ENCODE data around the gene LRRC18.

LRRC18 gene

DNA sequence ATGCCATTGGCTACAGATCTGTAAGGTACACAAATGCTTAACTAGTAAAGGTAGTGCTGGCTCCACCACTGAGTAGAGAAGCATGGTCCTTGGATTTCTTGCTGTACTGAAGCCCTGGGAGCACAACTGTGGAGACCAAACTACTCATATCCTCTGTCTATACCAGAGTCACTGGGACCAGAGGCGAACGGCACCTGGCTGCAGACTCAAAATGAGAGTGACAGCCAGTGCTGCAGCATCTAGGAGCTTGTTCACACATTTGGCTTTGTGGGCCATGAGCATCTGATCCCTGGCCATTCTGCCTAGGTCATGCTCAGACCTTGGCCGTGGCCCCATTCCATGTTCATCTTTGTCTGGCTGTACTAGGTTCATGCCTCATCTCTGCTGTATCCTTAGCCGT is 31.9 kb downstream of the LRRC18 start:
- TF ChIP-seq, protein P1, sequence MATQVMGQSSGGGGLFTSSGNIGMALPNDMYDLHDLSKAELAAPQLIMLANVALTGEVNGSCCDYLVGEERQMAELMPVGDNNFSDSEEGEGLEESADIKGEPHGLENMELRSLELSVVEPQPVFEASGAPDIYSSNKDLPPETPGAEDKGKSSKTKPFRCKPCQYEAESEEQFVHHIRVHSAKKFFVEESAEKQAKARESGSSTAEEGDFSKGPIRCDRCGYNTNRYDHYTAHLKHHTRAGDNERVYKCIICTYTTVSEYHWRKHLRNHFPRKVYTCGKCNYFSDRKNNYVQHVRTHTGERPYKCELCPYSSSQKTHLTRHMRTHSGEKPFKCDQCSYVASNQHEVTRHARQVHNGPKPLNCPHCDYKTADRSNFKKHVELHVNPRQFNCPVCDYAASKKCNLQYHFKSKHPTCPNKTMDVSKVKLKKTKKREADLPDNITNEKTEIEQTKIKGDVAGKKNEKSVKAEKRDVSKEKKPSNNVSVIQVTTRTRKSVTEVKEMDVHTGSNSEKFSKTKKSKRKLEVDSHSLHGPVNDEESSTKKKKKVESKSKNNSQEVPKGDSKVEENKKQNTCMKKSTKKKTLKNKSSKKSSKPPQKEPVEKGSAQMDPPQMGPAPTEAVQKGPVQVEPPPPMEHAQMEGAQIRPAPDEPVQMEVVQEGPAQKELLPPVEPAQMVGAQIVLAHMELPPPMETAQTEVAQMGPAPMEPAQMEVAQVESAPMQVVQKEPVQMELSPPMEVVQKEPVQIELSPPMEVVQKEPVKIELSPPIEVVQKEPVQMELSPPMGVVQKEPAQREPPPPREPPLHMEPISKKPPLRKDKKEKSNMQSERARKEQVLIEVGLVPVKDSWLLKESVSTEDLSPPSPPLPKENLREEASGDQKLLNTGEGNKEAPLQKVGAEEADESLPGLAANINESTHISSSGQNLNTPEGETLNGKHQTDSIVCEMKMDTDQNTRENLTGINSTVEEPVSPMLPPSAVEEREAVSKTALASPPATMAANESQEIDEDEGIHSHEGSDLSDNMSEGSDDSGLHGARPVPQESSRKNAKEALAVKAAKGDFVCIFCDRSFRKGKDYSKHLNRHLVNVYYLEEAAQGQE (IDR thresholded peaks at IDR 0.05; ENCODE audit: insufficient replicate concordance, low read depth), result no peak
- Histone ChIP-seq H3K27me3 (ENCODE audit: insufficient read depth, poor library complexity, severe bottlenecking) (no peaks in the 10 kb centered on the region), H3K4me3 (replicated peaks; ENCODE audit: insufficient read depth, low read length) (no peak overlapping the region), H3K27ac (replicated peaks) (no peak overlapping the region)
- DNase-seq (ENCODE audit: low read depth in 1 of 2, low spot score in 1 of 2), result no peak

- Histone ChIP-seq H3K4me3 (replicated peaks; ENCODE audit: insufficient read depth, low read length) (no peak overlapping the region), H3K27ac (replicated peaks) (no peak overlapping the region), H3K27me3 (ENCODE audit: insufficient read depth, poor library complexity, severe bottlenecking) (no peaks in the 10 kb centered on the region)
- no peak for DNase-seq (ENCODE audit: low read depth in 1 of 2, low spot score in 1 of 2)
- TF ChIP-seq SPI1 (IDR thresholded peaks at IDR 0.05; ENCODE audit: borderline replicate concordance, low read depth), result no peak
- TF ChIP-seq CTCF (IDR thresholded peaks at IDR 0.05; ENCODE audit: insufficient read depth, low read length), result no peak
- no peak for TF ChIP-seq GABPA (IDR thresholded peaks at IDR 0.05; ENCODE audit: low read depth)
- TF ChIP-seq, protein P1 (IDR thresholded peaks at IDR 0.05; ENCODE audit: insufficient replicate concordance, low read depth), result no peak
These were observed 32.8 kb downstream of the LRRC18 start for GRCh38 chr10:48906841-48907240.

- TF ChIP-seq, protein P1 (IDR thresholded peaks at IDR 0.05; ENCODE audit: insufficient replicate concordance, low read depth), result no peak
- TF ChIP-seq CTCF (IDR thresholded peaks at IDR 0.05; ENCODE audit: insufficient read depth, low read length), result no peak
- no peak for TF ChIP-seq GABPA (IDR thresholded peaks at IDR 0.05; ENCODE audit: low read depth)
- no peak for TF ChIP-seq POLR2AphosphoS5 (IDR thresholded peaks at IDR 0.05; ENCODE audit: low read depth)
- no peak for TF ChIP-seq SPI1 (IDR thresholded peaks at IDR 0.05; ENCODE audit: borderline replicate concordance, low read depth)
- H3K27me3 ChIP-seq (ENCODE audit: insufficient read depth, poor library complexity, severe bottlenecking), result no peaks in the 10 kb centered on the region
- H3K4me3 ChIP-seq (replicated peaks; ENCODE audit: insufficient read depth, low read length), result no peak overlapping the region
- H3K27ac ChIP-seq (replicated peaks), result no peak overlapping the region
- no peak for DNase-seq (ENCODE audit: low read depth in 1 of 2, low spot score in 1 of 2)
These were observed 34.3 kb downstream of the LRRC18 start for GRCh38 chr10:48905311-48905710.

DNA sequence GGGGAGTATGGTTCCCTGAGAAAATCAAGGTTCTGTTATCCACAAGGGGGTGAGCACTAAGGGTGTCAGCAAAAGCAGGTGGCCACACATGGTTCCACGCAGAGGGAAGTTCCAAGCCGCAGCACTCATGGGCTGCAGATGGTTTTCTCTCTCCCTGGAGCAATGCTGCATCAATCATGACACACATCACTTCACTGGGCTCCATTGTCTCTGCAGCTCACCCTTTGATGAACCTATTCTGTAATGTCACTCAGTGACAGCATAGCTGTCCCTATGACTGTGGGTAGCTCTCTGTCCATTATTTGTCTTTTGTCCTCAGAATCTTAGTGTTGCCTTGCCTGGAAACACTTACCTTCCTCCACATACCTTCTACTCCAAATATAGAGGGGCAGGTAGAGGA is 34.8 kb downstream of the LRRC18 start:
- H3K27me3 ChIP-seq (ENCODE audit: insufficient read depth, poor library complexity, severe bottlenecking), result no peaks in the 10 kb centered on the region
- H3K27ac ChIP-seq (replicated peaks), result no peak overlapping the region
- DNase-seq (ENCODE audit: low read depth in 1 of 2, low spot score in 1 of 2), result no peak
- no peak overlapping the region for H3K4me3 ChIP-seq (replicated peaks; ENCODE audit: insufficient read depth, low read length)
- TF ChIP-seq POLR2AphosphoS5 (IDR thresholded peaks at IDR 0.05; ENCODE audit: low read depth), result no peak
- no peak for TF ChIP-seq SPI1 (IDR thresholded peaks at IDR 0.05; ENCODE audit: borderline replicate concordance, low read depth)
- TF ChIP-seq CTCF (IDR thresholded peaks at IDR 0.05; ENCODE audit: insufficient read depth, low read length), result no peak
- TF ChIP-seq GABPA (IDR thresholded peaks at IDR 0.05; ENCODE audit: low read depth), result no peak
- TF ChIP-seq, protein P1 (IDR thresholded peaks at IDR 0.05; ENCODE audit: insufficient replicate concordance, low read depth), result no peak

Measured in HL-60 (cell line).